ENCODE measurements around the gene SMIM23.
A peak's percentile ranks its signal among the peaks of the same experiment; 100 is the strongest.

Gene SMIM23

GRCh38 chr5:171816666-171817065 is 31.0 kb downstream of the SMIM23 start:
- DNase-seq (ENCODE audit: low spot score): no peak

- DNase-seq (ENCODE audit: low spot score): no peak
These were observed 34.9 kb downstream of the SMIM23 start for GRCh38 chr5:171820561-171820960.

- no peak for DNase-seq (ENCODE audit: low spot score)
These were observed 35.7 kb downstream of the SMIM23 start for GRCh38 chr5:171821286-171821685.

GRCh38 chr5:171823269-171823668 is 37.7 kb downstream of the SMIM23 start:
- DNase-seq (ENCODE audit: low spot score): no peak

GRCh38 chr5:171825051-171825450 is 39.4 kb downstream of the SMIM23 start:
- no peak for DNase-seq (ENCODE audit: low spot score)

- no peak for DNase-seq (ENCODE audit: low spot score)
These were observed 40.5 kb downstream of the SMIM23 start for GRCh38 chr5:171826132-171826531.

GRCh38 chr5:171827162-171827561 is 41.5 kb downstream of the SMIM23 start:
- DNase-seq (ENCODE audit: low spot score): no peak

GRCh38 chr5:171830686-171831085 is 45.1 kb downstream of the SMIM23 start:
- no peak for DNase-seq (ENCODE audit: low spot score)

GRCh38 chr5:171832775-171833174 is 47.2 kb downstream of the SMIM23 start:
- DNase-seq (ENCODE audit: low spot score): no peak

GRCh38 chr5:171834461-171834860 is 48.8 kb downstream of the SMIM23 start:
- DNase-seq (ENCODE audit: low spot score): no peak

- DNase-seq (ENCODE audit: low spot score): no peak
These were observed 49.4 kb downstream of the SMIM23 start for GRCh38 chr5:171835066-171835465.

GRCh38 chr5:171837522-171837921 is 51.9 kb downstream of the SMIM23 start:
- DNase-seq (ENCODE audit: low spot score): no peak

GRCh38 chr5:171838066-171838465 is 52.4 kb downstream of the SMIM23 start:
- no peak for DNase-seq (ENCODE audit: low spot score)

- no peak for DNase-seq (ENCODE audit: low spot score)
These were observed 53.5 kb downstream of the SMIM23 start for GRCh38 chr5:171839112-171839511.

- DNase-seq (ENCODE audit: low spot score): peak; percentile 52
These were observed 54.4 kb downstream of the SMIM23 start for GRCh38 chr5:171840066-171840465.
